Stimulated activated CD8-positive, alpha-beta memory T cell treated with anti-CD3 and anti-CD28 coated beads, Interleukin-4, amount 100 ng/mL, for 1 hour (primary cell): ENCODE data around the gene GTPBP1.

Experiments
- DNase-seq, 2 donors: peaks; one replicate each; pipeline ENCODE4 v3.0.0-alpha.2; 2020; ENCODE audit warnings: low read depth in 2 of 2, low spot score in 1 of 2

GTPBP1 gene

GRCh38 chr22:38739300-38740055 lies 33.7 kb downstream of the GTPBP1 start:
- no peak for DNase-seq

DNA sequence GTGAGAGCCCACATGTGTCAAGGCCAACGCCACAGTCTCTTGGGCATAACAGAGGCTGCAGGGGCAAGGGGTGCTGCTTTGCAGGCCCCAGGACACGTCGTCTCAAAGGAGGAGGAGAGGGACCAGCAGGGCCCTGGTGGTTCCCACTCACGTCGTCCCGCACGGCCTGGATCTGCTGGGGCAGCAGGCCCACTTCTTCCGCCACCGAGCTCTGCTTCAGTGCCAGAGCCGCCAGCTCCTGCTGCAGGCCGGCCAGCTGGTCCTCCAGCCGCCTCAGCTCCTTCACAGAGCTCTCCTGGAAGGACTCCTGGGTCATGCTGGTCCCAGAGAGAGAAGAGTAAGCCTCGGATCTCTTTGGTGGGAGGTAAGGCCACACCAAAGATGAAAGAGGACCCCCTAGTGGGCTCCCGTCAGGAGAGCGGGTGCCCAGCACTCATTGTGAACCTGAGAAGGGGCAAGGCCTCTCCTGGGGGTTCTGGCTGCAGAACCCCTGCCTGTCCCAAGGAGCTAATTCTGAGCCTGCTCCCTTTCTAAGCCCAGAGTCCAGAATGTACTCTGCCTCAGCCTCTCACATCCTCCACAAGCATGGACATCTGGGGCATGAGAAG lies 34.5 kb downstream of the GTPBP1 start:
- DNase-seq, result no peak

- no peak for DNase-seq
Measured at GRCh38 chr22:38740754-38741153, 35.0 kb downstream of the GTPBP1 start.

GRCh38 chr22:38741166-38741565 lies 35.4 kb downstream of the GTPBP1 start:
- no peak for DNase-seq

DNA sequence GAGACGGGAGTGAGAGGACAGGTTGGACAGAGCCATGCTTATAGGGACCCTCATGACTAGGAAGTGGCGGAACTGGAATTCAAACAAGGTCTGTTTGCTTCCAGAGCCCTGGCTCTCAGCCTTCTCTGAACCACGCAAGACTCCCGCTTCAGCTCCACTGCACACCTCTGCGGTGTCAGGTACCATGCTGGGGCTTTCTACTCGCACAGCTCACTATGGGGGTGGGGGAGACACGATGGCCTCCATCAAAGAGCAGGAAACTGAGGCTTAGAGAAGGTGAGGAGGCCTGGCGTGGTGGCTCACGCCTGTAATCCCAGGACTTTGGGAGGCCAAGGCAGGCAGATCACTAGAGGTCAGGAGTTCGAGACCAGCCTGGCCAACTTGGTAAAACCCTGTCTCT lies 35.8 kb downstream of the GTPBP1 start:
- no peak for DNase-seq

- DNase-seq, result no peak
Measured at GRCh38 chr22:38742176-38742942, 36.6 kb downstream of the GTPBP1 start.

GRCh38 chr22:38744981-38745380 lies 39.2 kb downstream of the GTPBP1 start:
- DNase-seq, result no peak

DNA sequence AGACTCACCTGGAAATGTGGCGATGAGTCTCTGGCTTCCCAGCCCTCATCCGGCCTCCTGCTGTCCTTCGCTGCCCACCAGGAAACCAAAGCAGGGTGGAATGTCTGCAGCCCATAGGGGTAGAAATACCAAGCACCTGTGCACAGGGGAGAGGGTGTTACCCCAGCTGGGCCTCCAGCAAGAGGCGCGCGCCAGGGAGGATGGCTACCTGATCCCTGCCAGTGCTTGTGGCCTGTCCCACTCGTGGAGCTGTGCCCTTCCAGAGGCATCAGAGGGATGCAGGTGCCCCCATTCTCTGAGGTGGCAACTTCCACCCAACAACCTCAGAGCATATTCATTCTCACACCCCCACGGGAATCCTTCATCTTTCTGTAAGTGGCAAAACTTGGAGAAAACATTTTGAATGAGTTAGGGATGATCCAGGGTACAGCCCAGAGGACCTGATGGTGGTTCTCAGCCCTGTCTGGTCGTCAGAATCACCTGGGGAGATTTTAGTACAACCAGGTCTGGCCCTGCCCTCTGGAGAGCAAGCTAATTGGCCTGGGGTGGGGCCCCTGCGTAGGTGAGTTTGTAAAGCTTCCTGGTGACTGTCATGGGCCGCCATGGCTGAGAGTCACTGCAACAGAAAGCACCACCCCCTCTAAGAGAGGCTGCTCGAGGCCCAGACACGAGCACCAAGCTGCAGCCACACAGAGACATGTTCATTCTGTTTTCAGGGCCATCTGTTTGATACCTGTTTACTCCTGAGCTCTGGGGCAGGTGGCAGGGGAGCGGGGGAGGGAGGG lies 40.1 kb downstream of the GTPBP1 start:
- DNase-seq, result no peak

DNA sequence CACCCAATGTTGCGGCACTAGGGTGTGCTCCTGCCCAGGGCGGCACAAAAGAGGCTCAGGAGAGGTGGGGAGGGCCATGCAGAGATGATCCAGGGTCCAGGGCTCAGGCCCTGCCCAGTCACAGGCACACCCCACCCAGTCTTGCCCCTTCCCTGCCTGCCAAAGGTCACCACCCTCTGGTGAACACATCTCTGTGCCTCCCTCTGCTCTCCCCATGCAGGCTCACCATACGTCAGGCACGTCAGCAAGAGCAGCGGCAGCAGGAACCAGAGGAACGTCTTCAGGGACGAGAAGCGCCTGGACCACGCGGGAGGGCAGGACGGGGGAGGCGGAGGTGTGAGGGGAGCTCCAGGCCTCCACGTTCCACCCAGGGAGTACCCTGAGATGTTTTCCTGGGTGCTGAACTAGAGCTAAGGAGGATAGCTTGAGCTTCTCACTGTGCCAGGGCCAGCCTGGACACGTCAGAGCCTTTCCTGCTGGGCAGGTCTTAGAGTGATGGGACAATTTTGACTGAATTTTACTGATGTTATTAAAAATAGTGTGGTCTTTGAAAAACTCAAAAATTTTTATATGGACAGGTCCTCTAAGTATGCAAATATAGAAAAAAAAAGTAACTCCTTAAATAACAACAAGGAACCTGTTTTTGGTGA lies 42.9 kb downstream of the GTPBP1 start:
- no peak for DNase-seq

DNA sequence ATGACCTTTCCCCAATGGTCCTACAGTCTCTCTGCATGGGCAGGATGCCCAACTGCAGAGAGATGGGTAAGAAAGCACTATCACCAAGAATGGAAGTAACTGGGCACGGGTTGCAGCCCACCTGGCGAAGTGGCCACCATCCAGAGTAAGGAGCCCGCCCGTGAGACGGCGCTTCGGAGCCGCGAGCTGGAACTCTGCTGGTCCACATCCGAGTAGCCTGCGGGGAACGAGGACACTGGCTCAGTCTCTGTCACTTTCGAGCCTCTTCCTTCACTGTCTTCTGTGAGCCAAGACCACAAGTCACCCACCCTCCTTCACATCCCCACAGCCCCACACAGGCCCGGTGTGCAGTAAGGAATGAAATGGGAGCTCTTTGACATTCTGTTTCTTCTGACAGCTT lies 44.4 kb downstream of the GTPBP1 start:
- no peak for DNase-seq

- DNase-seq, result no peak
Measured at GRCh38 chr22:38750638-38751037, 44.9 kb downstream of the GTPBP1 start.

DNA sequence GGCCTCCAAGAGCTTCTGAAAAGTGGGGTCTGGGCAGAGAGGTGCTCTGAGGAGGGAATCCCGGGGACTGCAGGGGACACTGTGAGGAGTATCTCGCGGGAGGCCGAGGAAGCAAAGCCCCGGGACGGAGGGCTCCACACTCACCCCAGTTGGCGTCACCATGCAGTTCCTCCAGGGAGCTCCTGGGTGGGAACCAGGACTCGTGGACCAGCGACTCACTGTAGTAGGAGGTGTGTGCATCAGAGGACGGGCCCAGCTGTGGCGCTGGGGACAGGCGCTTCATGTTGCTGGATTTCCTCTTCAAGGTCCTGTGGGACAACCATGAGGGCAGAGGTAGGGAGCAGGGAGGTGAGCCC lies 45.3 kb downstream of the GTPBP1 start:
- DNase-seq, result no peak

- peak; percentile 49 to 55 for DNase-seq
Measured at GRCh38 chr22:38751422-38752346, 45.9 kb downstream of the GTPBP1 start.

GRCh38 chr22:38753948-38754750 lies 48.4 kb downstream of the GTPBP1 start:
- no peak for DNase-seq

GRCh38 chr22:38754751-38755154 lies 49.0 kb downstream of the GTPBP1 start:
- no peak for DNase-seq

DNA sequence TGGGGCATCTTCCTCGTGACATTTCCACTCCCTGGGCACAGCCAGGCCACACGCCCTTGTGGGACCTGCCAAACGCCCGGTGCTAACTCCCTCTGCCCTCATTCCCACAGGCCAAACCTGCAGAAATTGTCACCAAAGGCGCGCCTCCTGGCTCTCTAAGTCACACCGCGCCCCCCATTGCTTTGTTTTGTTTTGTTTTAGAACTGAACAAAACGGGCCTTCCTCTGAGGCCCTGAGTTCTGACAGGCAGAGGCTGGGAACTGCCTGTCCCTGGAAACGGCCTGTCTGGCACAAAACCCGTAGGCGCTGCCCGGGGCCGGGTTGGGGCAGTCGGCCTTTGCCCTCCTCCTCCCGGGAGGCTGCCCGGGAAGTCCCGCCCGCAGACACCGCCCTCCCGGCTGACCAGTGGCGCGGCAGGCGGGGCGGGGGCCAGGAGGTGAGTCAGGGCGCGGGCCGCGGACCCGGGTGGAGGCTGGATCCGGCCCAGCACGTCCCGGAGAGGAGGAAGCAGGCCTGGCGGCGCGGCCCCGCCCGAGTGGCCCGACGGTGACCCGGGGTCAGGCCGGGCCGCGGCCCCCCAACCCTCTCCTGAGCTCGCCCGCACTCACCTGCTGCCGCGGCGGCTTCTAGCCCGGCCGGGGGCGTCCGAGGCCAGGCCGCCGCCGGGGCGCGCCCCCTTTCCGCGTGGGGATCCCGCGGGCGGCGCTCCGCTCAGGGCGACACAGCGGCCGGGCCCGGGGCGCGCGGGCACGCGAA lies 49.6 kb downstream of the GTPBP1 start:
- DNase-seq, result peak in 1 of 2 donors; percentile 16

DNA sequence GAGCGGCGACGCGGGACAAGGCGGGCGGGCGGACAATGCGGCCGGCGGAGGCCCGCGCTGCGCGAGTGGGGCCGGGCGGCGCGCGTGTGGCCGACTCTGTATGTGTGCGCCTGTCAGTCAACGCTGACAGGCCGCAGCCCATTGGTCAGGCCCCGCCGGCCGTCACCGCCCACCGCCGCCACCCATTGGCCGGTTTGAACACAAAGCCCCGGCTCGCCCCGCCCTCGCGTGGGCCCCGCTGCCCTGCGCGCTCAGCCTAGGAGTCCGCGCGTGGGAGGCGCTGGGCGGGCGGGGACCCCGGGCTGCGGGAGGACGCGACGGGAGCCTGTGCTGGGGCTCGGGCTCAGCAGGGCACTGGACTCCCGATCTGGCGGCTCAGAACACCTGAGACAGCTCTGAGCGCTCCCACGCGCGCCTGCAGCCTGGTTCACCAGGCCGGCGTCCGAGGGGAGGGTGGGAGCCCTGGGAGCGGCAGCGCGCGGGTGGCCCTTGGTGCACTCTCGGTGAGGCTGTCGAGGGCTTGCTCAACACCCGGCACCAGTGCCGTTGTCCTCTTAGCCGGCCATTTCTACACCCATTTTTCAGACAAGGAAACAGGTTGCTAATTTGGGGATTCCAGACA lies 50.3 kb downstream of the GTPBP1 start, which contains the start of gene SUN2:
Gene SUN2, minus strand, starts transcription at position 88 of the 622 bp plus-strand sequence. CDS start 3,370 bp downstream, outside the sequence.
- DNase-seq, result peak; percentile 84 to 91
